Activated CD8-positive, alpha-beta memory T cell treated with anti-CD3 and anti-CD28 coated beads for 48 hours (primary cell): Measurements from ENCODE around the gene MARCHF7.

Experiments
- DNase-seq, 3 experiments: peaks; one replicate each; pipeline ENCODE4 v3.0.0-alpha.2; 2020; ENCODE audit warnings: low read depth in 2 of 3, low spot score in 2 of 3

MARCHF7 gene

GRCh38 chr2:159760326-159760725, 48.0 kb downstream of the MARCHF7 start:
- no peak for DNase-seq

GRCh38 chr2:159762075-159762474, 49.8 kb downstream of the MARCHF7 start:
- no peak for DNase-seq
